ENCODE data around the gene IFIT3.
A peak's percentile ranks its signal among the peaks of the same experiment; 100 is the strongest.

Gene IFIT3

DNA sequence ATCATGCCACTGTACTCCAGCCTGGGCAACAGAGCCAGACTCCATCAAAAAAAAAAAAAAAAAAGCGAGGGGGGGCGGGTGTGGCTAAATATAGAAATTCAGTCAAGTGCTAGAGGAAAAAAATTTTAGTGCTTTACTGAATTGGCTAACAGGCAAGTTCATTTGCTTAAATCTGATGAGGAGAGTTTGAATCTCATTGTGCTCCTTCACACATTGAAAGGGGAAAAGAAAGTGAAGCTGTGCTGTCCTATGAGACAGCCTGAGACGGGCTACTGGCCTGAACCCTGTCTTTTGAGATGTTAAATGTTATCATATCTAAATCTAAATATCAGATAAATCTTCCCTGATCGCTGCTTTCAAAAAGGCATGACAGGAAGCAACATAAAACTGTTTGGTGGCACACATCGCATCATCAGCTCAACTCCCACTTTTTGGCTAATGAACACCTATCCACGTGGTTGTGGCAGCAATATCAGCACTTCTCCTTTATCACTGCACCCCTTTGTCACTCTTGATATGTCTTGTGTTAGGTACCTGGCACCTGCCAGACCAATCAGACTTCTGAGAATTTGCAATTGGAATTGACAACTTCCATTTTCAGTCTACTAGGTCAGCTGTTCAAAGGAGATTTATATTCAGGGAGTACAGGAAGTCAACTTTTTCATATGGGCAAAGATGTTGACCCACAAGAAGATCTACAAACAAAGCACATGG is 36.1 kb downstream of the IFIT3 start:
- Histone ChIP-seq H3K36me3 (ENCODE audit: control insufficient read depth in 5 of 5, insufficient read depth in 5 of 5, low read length in 5 of 5) (no peaks in the 10 kb centered on the region), H3K27me3 (ENCODE audit: control insufficient read depth in 5 of 5, insufficient read depth in 4 of 5, low read length in 5 of 5) (no peaks in the 10 kb centered on the region), H3K27ac (ENCODE audit: low read depth, low read length) (no peak overlapping the region), H3K9ac (ENCODE audit: low read length in 5 of 5) (no peak overlapping the region), H3K9me3 (ENCODE audit: control insufficient read depth in 5 of 5, low read length in 5 of 5) (no peaks in the 10 kb centered on the region), H3K4me1 (ENCODE audit: control insufficient read depth in 5 of 5, insufficient read depth in 5 of 5, low read length in 5 of 5) (peaks cover 2 to 15% (median 9%) of the 10 kb centered on the region in 5 donors), H3K4me3 (ENCODE audit: low read depth in 1 of 5, low read length in 5 of 5) (no peak overlapping the region)

DNA sequence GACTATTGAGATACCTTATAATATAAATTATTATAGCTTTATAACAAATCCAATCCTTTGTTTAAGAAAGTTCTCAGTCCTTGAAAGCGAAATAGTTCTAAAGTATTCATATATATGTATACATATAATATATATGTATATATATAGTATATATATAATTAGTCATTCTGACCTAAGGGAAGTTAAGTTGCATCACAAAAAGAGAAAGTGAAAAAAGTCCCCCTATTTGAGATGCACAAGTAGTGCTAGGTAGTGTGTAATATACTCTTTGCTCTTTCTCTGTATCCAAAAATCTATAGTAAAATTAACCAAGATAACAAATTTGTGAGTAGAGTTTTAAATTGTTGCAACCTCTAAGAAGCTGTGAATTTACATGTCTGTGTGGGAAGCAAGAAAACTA is 36.7 kb downstream of the IFIT3 start:
- Histone ChIP-seq H3K36me3 (ENCODE audit: control insufficient read depth in 5 of 5, insufficient read depth in 5 of 5, low read length in 5 of 5) (no peaks in the 10 kb centered on the region), H3K27ac (ENCODE audit: low read depth, low read length) (no peak overlapping the region), H3K4me1 (ENCODE audit: control insufficient read depth in 5 of 5, insufficient read depth in 5 of 5, low read length in 5 of 5) (peaks cover 2 to 20% (median 14%) of the 10 kb centered on the region in 5 donors), H3K9me3 (ENCODE audit: control insufficient read depth in 5 of 5, low read length in 5 of 5) (no peaks in the 10 kb centered on the region), H3K4me3 (ENCODE audit: low read depth in 1 of 5, low read length in 5 of 5) (no peak overlapping the region), H3K27me3 (ENCODE audit: control insufficient read depth in 5 of 5, insufficient read depth in 4 of 5, low read length in 5 of 5) (no peaks in the 10 kb centered on the region), H3K9ac (ENCODE audit: low read length in 5 of 5) (no peak overlapping the region)

DNA sequence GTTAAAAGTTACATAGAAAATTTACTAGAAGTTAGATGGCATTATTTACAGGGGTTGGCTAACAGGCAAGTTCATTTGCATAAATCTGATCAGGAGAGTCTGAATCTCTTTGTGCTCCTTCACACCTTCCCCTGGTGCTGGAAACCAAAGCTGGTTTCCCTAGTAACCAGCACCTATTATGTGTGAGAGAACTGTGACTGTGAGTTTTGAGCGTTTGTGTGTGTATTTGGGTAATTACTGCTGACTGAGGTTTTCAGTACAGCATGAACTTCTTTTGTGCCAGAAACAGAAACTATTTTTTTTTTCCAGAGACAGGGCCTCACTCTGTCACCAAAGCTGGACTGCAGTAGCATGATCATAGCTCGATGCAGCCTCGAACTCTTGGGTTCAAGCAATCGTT is 39.7 kb downstream of the IFIT3 start:
- Histone ChIP-seq H3K27me3 (ENCODE audit: control insufficient read depth in 5 of 5, insufficient read depth in 4 of 5, low read length in 5 of 5) (no peaks in the 10 kb centered on the region), H3K9me3 (ENCODE audit: control insufficient read depth in 5 of 5, low read length in 5 of 5) (no peaks in the 10 kb centered on the region), H3K27ac (ENCODE audit: low read depth, low read length) (no peak overlapping the region), H3K4me1 (ENCODE audit: control insufficient read depth in 5 of 5, insufficient read depth in 5 of 5, low read length in 5 of 5) (peaks cover 2 to 20% (median 14%) of the 10 kb centered on the region in 5 donors), H3K4me3 (ENCODE audit: low read depth in 1 of 5, low read length in 5 of 5) (no peak overlapping the region), H3K36me3 (ENCODE audit: control insufficient read depth in 5 of 5, insufficient read depth in 5 of 5, low read length in 5 of 5) (no peaks in the 10 kb centered on the region), H3K9ac (ENCODE audit: low read length in 5 of 5) (no peak overlapping the region)

DNA sequence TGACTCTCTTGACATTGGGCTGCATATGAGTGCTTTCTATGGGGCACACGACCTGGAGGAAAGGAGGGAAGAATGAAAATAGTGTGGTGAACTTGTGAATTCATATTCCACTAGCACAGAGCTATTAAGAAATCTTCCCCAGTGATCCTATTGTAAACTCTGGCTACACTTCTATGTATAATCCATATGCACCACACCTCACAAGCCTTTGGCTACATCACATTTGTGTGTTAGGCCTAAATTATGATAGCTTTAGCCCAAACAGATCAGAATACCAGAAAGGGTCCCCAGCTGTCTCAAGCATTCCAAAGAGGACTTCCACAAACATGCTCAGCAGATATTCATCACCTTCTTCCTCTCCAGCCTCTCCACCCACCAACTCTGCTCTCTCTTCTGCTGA is 40.3 kb downstream of the IFIT3 start:
- H3K4me1 ChIP-seq (ENCODE audit: control insufficient read depth in 5 of 5, insufficient read depth in 5 of 5, low read length in 5 of 5), result peaks cover 2 to 20% (median 14%) of the 10 kb centered on the region in 5 donors
- no peaks in the 10 kb centered on the region for H3K9me3 ChIP-seq (ENCODE audit: control insufficient read depth in 5 of 5, low read length in 5 of 5)
- H3K27ac ChIP-seq (ENCODE audit: low read depth, low read length), result no peak overlapping the region
- H3K9ac ChIP-seq (ENCODE audit: low read length in 5 of 5), result no peak overlapping the region
- no peaks in the 10 kb centered on the region for H3K36me3 ChIP-seq (ENCODE audit: control insufficient read depth in 5 of 5, insufficient read depth in 5 of 5, low read length in 5 of 5)
- no peak overlapping the region for H3K4me3 ChIP-seq (ENCODE audit: low read depth in 1 of 5, low read length in 5 of 5)
- H3K27me3 ChIP-seq (ENCODE audit: control insufficient read depth in 5 of 5, insufficient read depth in 4 of 5, low read length in 5 of 5), result no peaks in the 10 kb centered on the region

DNA sequence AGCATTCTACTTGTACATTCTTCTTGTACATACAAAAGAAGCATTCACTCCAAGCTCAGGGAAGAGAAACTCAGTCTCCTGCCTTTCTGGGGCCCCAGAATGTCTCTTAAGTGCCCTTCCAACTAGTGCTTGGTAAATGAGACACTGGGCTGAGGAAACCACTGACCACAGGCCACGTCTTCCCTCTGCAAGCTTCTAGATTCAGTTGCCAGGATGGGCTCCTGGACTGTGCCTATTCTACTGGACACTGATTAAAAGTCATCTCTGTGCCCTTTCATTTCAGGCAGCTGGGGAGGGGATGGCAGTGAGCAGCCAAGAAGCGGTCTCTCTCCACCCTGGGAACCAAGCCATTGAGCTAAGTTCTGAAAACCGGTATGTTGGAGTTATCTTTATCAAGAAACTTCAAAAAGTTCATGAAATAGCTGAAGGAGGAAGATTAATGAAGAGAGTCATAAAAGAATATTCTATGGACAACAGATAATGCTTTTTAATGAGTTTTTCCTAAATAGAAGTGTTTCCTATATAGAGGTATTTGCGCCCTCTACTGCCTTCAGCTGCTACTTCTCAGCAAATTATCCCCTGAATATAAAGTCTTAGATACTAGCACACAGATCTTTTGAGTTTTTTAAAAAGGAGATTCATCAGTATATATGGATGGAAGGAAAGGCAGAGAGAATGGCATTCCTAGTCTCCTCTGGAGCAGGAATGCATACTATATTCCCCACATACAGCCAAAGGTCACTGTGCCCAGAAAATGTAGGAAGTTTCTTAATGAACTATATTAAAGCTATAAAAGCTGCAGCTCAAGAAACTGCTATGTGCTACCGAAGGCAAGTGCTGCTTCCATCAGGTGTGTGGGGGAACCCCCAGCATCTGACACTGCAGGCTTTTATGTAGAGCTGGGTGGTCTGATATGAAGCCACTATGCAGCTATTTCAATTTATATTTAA is 41.6 kb downstream of the IFIT3 start:
- Histone ChIP-seq H3K27ac (ENCODE audit: low read depth, low read length) (no peak overlapping the region), H3K36me3 (ENCODE audit: control insufficient read depth in 5 of 5, insufficient read depth in 5 of 5, low read length in 5 of 5) (no peaks in the 10 kb centered on the region), H3K4me1 (ENCODE audit: control insufficient read depth in 5 of 5, insufficient read depth in 5 of 5, low read length in 5 of 5) (peaks cover 6 to 32% (median 27%) of the 10 kb centered on the region in 5 donors), H3K9ac (ENCODE audit: low read length in 5 of 5) (peak overlapping the region in 2 of 5 donors; percentile 3 to 26), H3K27me3 (ENCODE audit: control insufficient read depth in 5 of 5, insufficient read depth in 4 of 5, low read length in 5 of 5) (no peaks in the 10 kb centered on the region), H3K9me3 (ENCODE audit: control insufficient read depth in 5 of 5, low read length in 5 of 5) (no peaks in the 10 kb centered on the region), H3K4me3 (ENCODE audit: low read depth in 1 of 5, low read length in 5 of 5) (no peak overlapping the region)

DNA sequence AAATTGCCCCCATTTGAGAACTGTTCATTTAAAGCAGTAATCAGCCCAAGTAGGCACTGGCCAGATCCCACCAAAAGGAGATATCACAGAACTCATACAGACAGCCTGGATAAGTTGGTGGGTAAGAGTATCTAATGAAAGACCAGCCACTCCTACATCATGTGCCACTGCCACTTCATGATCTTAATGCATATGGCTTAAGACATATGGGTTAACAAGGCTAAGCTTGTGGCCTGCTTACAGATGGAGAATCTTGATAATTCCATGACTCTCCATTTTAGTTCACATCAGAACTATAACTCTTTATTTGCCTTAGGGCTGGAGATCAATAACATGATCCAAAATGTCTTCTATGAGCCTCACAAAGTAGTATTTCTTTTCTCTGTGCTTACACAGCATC is 43.3 kb downstream of the IFIT3 start:
- Histone ChIP-seq H3K9ac (ENCODE audit: low read length in 5 of 5) (no peak overlapping the region), H3K36me3 (ENCODE audit: control insufficient read depth in 5 of 5, insufficient read depth in 5 of 5, low read length in 5 of 5) (no peaks in the 10 kb centered on the region), H3K4me3 (ENCODE audit: low read depth in 1 of 5, low read length in 5 of 5) (no peak overlapping the region), H3K4me1 (ENCODE audit: control insufficient read depth in 5 of 5, insufficient read depth in 5 of 5, low read length in 5 of 5) (peaks cover 13 to 38% (median 37%) of the 10 kb centered on the region in 5 donors), H3K27me3 (ENCODE audit: control insufficient read depth in 5 of 5, insufficient read depth in 4 of 5, low read length in 5 of 5) (no peaks in the 10 kb centered on the region), H3K27ac (ENCODE audit: low read depth, low read length) (no peak overlapping the region), H3K9me3 (ENCODE audit: control insufficient read depth in 5 of 5, low read length in 5 of 5) (no peaks in the 10 kb centered on the region)

DNA sequence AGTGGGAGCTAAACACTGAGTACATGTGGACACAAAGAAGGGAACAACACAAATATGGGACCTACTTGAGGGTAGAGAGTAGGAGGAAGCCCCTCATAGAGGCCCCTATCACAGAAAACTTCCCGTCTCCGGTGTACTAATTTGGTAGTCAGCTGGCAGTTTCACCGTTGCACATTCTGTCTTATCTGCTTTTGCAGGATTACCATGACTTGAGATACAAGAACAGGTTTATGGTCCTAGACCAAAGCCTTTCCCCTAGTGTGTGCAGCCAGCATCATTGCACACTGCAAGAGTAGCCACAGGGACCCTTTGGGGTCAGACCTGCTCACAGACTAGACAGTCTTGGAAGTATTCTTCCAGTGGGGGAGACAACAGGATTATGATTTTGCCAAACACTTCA is 44.2 kb downstream of the IFIT3 start:
- H3K27me3 ChIP-seq (ENCODE audit: control insufficient read depth in 5 of 5, insufficient read depth in 4 of 5, low read length in 5 of 5), result no peaks in the 10 kb centered on the region
- H3K9me3 ChIP-seq (ENCODE audit: control insufficient read depth in 5 of 5, low read length in 5 of 5), result no peaks in the 10 kb centered on the region
- no peaks in the 10 kb centered on the region for H3K36me3 ChIP-seq (ENCODE audit: control insufficient read depth in 5 of 5, insufficient read depth in 5 of 5, low read length in 5 of 5)
- no peak overlapping the region for H3K27ac ChIP-seq (ENCODE audit: low read depth, low read length)
- H3K4me3 ChIP-seq (ENCODE audit: low read depth in 1 of 5, low read length in 5 of 5), result no peak overlapping the region
- H3K9ac ChIP-seq (ENCODE audit: low read length in 5 of 5), result no peak overlapping the region
- peaks cover 13 to 38% (median 37%) of the 10 kb centered on the region in 5 donors for H3K4me1 ChIP-seq (ENCODE audit: control insufficient read depth in 5 of 5, insufficient read depth in 5 of 5, low read length in 5 of 5)

DNA sequence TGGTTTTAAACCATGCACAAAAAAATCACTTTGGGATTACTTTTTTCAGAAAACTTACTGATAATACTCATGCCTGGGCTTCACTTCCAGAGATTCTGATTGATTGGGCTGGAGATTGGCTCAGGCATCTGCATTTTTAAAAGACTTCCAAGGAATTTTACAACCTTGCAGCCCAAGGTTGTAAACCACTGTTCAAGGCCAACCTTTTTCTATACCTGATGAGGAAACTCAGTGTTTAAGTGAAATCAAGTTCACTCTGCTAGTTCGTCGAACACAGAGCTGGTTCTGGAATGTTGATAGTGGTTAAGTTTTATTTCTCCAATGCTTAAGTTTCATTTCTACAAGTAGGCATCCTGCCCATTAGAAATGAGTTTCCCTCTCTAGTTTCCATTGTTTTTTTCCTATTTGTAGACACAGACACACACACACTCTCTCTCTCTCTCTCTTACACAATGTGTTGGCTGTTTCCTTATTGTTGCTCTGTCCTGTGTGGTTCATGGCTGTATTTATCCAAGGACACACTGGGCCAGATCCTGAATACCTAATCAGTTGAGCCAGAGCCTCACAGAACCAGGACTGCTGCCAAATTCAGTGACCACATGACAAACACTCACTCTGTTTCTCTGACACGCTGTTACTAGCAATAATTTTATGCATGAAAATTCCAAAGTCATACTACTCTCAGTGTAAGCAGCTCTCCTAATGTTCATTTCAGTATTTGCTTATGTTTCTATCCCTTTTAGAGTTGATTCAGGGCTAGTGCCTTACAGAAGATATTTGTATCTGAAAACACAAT is 46.3 kb downstream of the IFIT3 start:
- H3K27ac ChIP-seq (ENCODE audit: low read depth, low read length), result peak overlapping the region; percentile 92
- H3K27me3 ChIP-seq (ENCODE audit: control insufficient read depth in 5 of 5, insufficient read depth in 4 of 5, low read length in 5 of 5), result no peaks in the 10 kb centered on the region
- no peaks in the 10 kb centered on the region for H3K9me3 ChIP-seq (ENCODE audit: control insufficient read depth in 5 of 5, low read length in 5 of 5)
- peak overlapping the region in 3 of 5 donors; percentile 8 to 48 (median 48) for H3K9ac ChIP-seq (ENCODE audit: low read length in 5 of 5)
- peak overlapping the region in 3 of 5 donors; percentile 3 to 19 (median 6) for H3K4me3 ChIP-seq (ENCODE audit: low read depth in 1 of 5, low read length in 5 of 5)
- H3K4me1 ChIP-seq (ENCODE audit: control insufficient read depth in 5 of 5, insufficient read depth in 5 of 5, low read length in 5 of 5), result peaks cover 11 to 28% (median 23%) of the 10 kb centered on the region in 5 donors
- no peaks in the 10 kb centered on the region for H3K36me3 ChIP-seq (ENCODE audit: control insufficient read depth in 5 of 5, insufficient read depth in 5 of 5, low read length in 5 of 5)

DNA sequence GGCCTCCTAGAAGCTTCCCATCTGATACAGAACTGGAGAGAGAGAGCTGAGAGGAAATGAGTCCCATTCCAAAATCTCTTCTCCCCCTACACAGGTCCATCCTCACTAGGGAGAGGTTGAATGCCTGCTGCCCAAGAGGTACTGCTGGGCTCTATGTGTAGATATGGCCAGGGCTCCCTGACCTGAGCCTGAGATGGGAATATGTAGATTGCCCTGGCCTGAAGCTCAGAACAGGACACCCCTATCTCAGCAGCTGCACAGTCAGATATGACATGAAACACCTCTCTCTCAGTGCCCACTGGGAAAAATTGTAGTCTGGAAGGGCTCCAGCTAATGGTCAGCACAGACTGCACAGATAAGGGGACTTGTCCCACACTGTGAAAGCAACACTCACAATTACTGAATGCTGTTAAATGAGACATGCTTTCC is 46.9 kb downstream of the IFIT3 start:
- Histone ChIP-seq H3K4me1 (ENCODE audit: control insufficient read depth in 5 of 5, insufficient read depth in 5 of 5, low read length in 5 of 5) (peaks cover 11 to 25% (median 20%) of the 10 kb centered on the region in 5 donors), H3K27ac (ENCODE audit: low read depth, low read length) (peak overlapping the region; percentile 92), H3K9ac (ENCODE audit: low read length in 5 of 5) (peak overlapping the region in 3 of 5 donors; percentile 8 to 48 (median 48)), H3K27me3 (ENCODE audit: control insufficient read depth in 5 of 5, insufficient read depth in 4 of 5, low read length in 5 of 5) (no peaks in the 10 kb centered on the region), H3K4me3 (ENCODE audit: low read depth in 1 of 5, low read length in 5 of 5) (no peak overlapping the region), H3K36me3 (ENCODE audit: control insufficient read depth in 5 of 5, insufficient read depth in 5 of 5, low read length in 5 of 5) (no peaks in the 10 kb centered on the region), H3K9me3 (ENCODE audit: control insufficient read depth in 5 of 5, low read length in 5 of 5) (no peaks in the 10 kb centered on the region)

All from subcutaneous abdominal adipose tissue (tissue), 5 donors.